Choroid plexus epithelial cell (primary cell): ENCODE measurements around the gene TUBB4B.

Experiments used
- DNase-seq: peaks from one replicate; pipeline ENCODE4 v3.0.0-alpha.2; 2010; ENCODE audit warnings: low read depth
- H3K4me3 ChIP-seq: 2 replicates; pipeline ENCODE4 v1.5.1; 2011; ENCODE audit warnings: low read depth, mild to moderate bottlenecking, control low read depth, low read length, moderate library complexity
- CTCF ChIP-seq: conservative IDR thresholded peaks from 2 replicates; pipeline ENCODE4 v1.5.1; 2011; ENCODE audit warnings: low read depth, mild to moderate bottlenecking, control low read depth, inconsistent platforms, low read length, moderate library complexity

The TUBB4B gene

GRCh38 chr9:137227054-137227852 lies 13.8 kb upstream of the TUBB4B start, which contains the start of gene RNF224:
RNF224 (plus strand) TSS chr9:137227502; CDS start chr9:137228336, 834 bp downstream.
- peak; percentile 89 for TF ChIP-seq CTCF
- no peak within 1 kb of the TSS for H3K4me3 ChIP-seq
- peak; percentile 78 for DNase-seq

- no peak for TF ChIP-seq CTCF
- no peak for DNase-seq
- no peak overlapping the region for H3K4me3 ChIP-seq
Measured at GRCh38 chr9:137227853-137228505, 13.1 kb upstream of the TUBB4B start.

- no peak for DNase-seq
- no peak for TF ChIP-seq CTCF
- H3K4me3 ChIP-seq, result no peak overlapping the region
Measured at GRCh38 chr9:137228506-137228967, 12.6 kb upstream of the TUBB4B start.

- H3K4me3 ChIP-seq, result no peak overlapping the region
Measured at GRCh38 chr9:137228968-137229896, 11.9 kb upstream of the TUBB4B start.

DNA sequence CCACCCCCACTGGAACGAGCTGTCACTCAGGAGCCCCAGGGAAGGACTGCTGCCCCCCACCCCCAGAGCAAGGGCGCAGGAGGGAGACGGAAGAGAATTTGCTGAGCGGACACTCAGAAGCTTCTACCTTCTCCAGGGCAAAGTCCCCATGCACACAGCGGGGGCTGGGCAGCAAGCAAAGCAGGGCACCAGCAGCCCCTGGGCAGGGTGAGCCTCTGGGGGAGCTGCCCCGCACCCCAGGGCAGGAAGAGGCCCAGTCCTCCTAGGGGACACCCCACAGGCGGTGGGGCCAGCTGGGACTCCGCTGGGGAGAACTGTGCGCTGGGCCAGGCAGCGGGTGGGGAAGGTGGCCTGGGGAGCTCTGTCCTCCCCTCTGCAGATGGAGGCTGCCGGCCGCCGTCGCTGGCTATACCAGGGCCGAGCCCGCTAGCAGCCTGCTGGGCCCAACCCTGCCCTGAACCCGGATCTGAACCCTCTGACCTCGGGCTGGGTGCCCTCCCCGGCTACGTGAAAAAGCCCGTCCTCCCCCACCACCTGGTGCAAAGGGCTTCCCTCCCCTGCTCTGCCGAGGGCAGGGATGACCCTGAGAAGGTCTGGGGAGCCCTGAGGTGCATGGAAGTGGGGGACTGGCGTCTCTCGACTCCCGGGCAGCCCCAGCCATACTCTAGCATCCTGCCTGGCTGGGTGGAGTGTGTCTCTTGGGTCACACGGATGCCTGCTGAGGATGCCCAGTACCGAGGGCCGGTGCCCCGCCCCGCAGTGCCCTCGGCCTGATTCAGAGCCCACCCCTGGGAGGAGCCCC lies 11.0 kb upstream of the TUBB4B start:
- no peak for DNase-seq
- no peak for TF ChIP-seq CTCF
- no peak overlapping the region for H3K4me3 ChIP-seq

More at GRCh38 chr9:137228968-137229896, 11.9 kb upstream of the TUBB4B start:
- no peak for TF ChIP-seq CTCF
- no peak for DNase-seq

DNA sequence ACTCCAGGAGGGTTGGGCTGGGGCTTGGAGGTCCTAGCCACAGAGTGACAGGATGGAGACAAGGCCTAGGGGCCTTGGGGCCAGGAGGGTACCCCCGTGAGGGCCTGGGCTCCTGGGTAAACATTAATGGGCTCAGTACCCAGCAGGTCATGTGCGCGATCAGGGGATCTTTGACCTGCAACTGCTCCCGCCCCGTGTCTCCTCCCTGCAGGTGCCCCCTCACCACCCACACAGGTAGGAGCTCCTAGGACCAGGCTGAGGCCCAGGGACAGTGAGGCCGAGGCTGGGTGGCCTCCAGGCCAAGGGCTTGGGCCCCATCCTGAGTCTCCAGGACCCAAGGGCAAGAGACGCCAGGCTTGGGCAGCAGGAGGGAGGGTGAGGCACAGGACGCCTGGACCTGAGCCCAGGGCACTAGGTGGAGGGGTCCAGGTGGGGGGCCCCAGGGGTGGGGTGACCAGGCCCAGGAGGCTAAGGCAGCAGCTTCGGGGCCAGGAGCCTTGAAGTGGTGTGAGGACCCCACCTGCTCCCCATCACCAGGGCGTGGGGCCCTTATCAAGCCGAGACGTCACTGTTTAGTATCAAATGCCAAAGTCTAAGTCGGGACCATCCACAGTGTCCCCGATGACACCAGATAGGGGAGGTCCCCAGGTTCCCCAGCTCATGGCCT lies 10.2 kb upstream of the TUBB4B start, which contains the start of gene SLC34A3:
Gene SLC34A3 (plus strand): TSS at position 197 of the 667 bp plus-strand sequence. CDS start 802 bp downstream, outside the sequence.
- no peak within 1 kb of the TSS for H3K4me3 ChIP-seq
- DNase-seq, result no peak
- no peak for TF ChIP-seq CTCF
